CD14-positive monocyte (primary cell): ENCODE results near the gene NUDT13. TPM values are rescaled to one million over a fixed set of nuclear protein-coding genes. Genes with fewer than 3 reads are reported as not detected.

Source experiments
- DNase-seq, 3 donors: peaks; one replicate each; pipeline ENCODE4 v3.0.0-alpha.2; 2011 to 2022
- H2AFZ ChIP-seq: 2 replicates; pipeline ENCODE4 v1.6.0; 2012; ENCODE audit warnings: mild to moderate bottlenecking, low read depth, low read length, inconsistent platforms; ENCODE audit not compliant: insufficient read depth, poor library complexity, severe bottlenecking
- H3K27ac ChIP-seq, 2 donors: 1 replicate in 1 of 2; 2 replicates in 1 of 2; pipeline ENCODE4 v1.5.1; 2012 to 2013; ENCODE audit warnings: low read length in 2 of 2, control low read depth in 1 of 2, inconsistent platforms in 1 of 2, low read depth in 1 of 2, mild to moderate bottlenecking in 1 of 2
- H3K27me3 ChIP-seq, 2 donors: one replicate each; pipeline versions ENCODE4 v1.6.0 to v1.6.1; 2011 to 2013; ENCODE audit warnings: low read length in 2 of 2; ENCODE audit not compliant: control insufficient read depth in 2 of 2, insufficient read depth in 2 of 2
- H3K36me3 ChIP-seq, 2 donors: replicated peaks in 1 of 2; 1 replicate in 1 of 2; 2 replicates in 1 of 2; pipeline versions ENCODE4 v1.5.1 to v1.6.1; 2012 to 2013; ENCODE audit warnings: low read length in 2 of 2, control low read depth in 1 of 2, inconsistent platforms in 1 of 2, mild to moderate bottlenecking in 1 of 2; ENCODE audit not compliant: insufficient read depth in 2 of 2, control insufficient read depth in 1 of 2
- H3K4me1 ChIP-seq, 2 donors: 1 replicate in 1 of 2; 2 replicates in 1 of 2; pipeline versions ENCODE4 v1.5.1 to v1.6.1; 2012 to 2013; ENCODE audit warnings: low read length in 2 of 2, control low read depth in 1 of 2, inconsistent platforms in 1 of 2, mild to moderate bottlenecking in 1 of 2, moderate library complexity in 1 of 2; ENCODE audit not compliant: insufficient read depth in 2 of 2, control insufficient read depth in 1 of 2
- H3K4me2 ChIP-seq: replicated peaks from 2 replicates; pipeline ENCODE3; 2012; ENCODE audit warnings: low read length, moderate library complexity, mild to moderate bottlenecking; ENCODE audit not compliant: poor library complexity, severe bottlenecking; ENCODE audit errors: extremely low read depth
- H3K4me3 ChIP-seq, 3 experiments: fragments of 200-600 bp in 1 of 3; sonication (generic) in 1 of 3; replicated peaks in 1 of 3; 1 replicate in 2 of 3; 2 replicates in 1 of 3; pipeline ENCODE4 v1.5.1; 2011 to 2013; ENCODE audit warnings: low read length in 3 of 3, mild to moderate bottlenecking in 3 of 3, control low read depth in 2 of 3, low read depth in 2 of 3, inconsistent platforms in 1 of 3, moderate library complexity in 1 of 3
- H3K79me2 ChIP-seq: 2 replicates; pipeline ENCODE4 v1.6.0; 2012; ENCODE audit warnings: mild to moderate bottlenecking, control low read depth, inconsistent platforms, low read length, moderate library complexity; ENCODE audit not compliant: insufficient read depth
- H3K9ac ChIP-seq: 2 replicates; pipeline ENCODE4 v1.6.0; 2017; ENCODE audit warnings: low read length, mild to moderate bottlenecking; ENCODE audit not compliant: insufficient read depth, poor library complexity, severe bottlenecking
- H3K9me3 ChIP-seq, 2 donors: replicated peaks in 1 of 2; 1 replicate in 1 of 2; 2 replicates in 1 of 2; pipeline versions ENCODE4 v1.5.1 to v1.6.1; 2012 to 2013; ENCODE audit warnings: low read length in 2 of 2, control low read depth in 1 of 2; ENCODE audit not compliant: control insufficient read depth in 1 of 2, insufficient read depth in 1 of 2
- H4K20me1 ChIP-seq: 2 replicates; pipeline ENCODE4 v1.6.0; 2012; ENCODE audit warnings: mild to moderate bottlenecking, low read length, control low read depth, moderate library complexity; ENCODE audit not compliant: insufficient read depth
- H3K27ac Mint-ChIP-seq, 7 donors: one replicate each; pipeline ENCODE4 v1.8.0; 2020; ENCODE audit warnings: mild to moderate bottlenecking in 7 of 7, mixed read lengths in 7 of 7, moderate library complexity in 6 of 7, inconsistent platforms in 2 of 7
- H3K27me3 Mint-ChIP-seq, 3 donors: one replicate each; pipeline ENCODE4 v1.8.0; 2021 to 2022; ENCODE audit warnings: low read depth in 3 of 3, mild to moderate bottlenecking in 3 of 3, mixed read lengths in 3 of 3, moderate library complexity in 3 of 3, inconsistent platforms in 1 of 3
- H3K36me3 Mint-ChIP-seq, 2 donors: one replicate each; pipeline ENCODE4 v1.8.0; 2020; ENCODE audit warnings: mixed read lengths in 2 of 2, inconsistent platforms in 1 of 2, mild to moderate bottlenecking in 1 of 2
- H3K4me1 Mint-ChIP-seq: one replicate; pipeline ENCODE4 v1.8.0; 2020; ENCODE audit warnings: mild to moderate bottlenecking, mixed read lengths
- H3K4me3 Mint-ChIP-seq, 2 donors: one replicate each; pipeline ENCODE4 v1.8.0; 2020; ENCODE audit warnings: mild to moderate bottlenecking in 2 of 2, mixed read lengths in 2 of 2, moderate library complexity in 1 of 2
- H3K9me3 Mint-ChIP-seq, 7 donors: one replicate each; pipeline ENCODE4 v1.8.0; 2020 to 2022; ENCODE audit warnings: mixed read lengths in 7 of 7, mild to moderate bottlenecking in 6 of 7, moderate library complexity in 6 of 7, inconsistent platforms in 2 of 7
- WGBS: methylation state at CpG from one replicate; pipeline ENCODE4 v1.1.5; 2013; ENCODE audit warnings: missing lambda C conversion rate; ENCODE audit not compliant: insufficient coverage; 5-methylcytosine and 5-hydroxymethylcytosine counted together
- intact Hi-C, 2 donors: fragments of 100-400 bp; cut with micrococcal nuclease; formaldehyde crosslinking; loops; one replicate each; pipeline versions ENCODE4 v1.15.0 to v1.15.1; 2023
- polyA plus RNA-seq, 3 donors: library from polyadenylated mRNA; depleted of rRNA in 1 of 3; unstranded in 2 of 3; stranded (reverse) in 1 of 3; fragments of 300-500 nt in 2 of 3; fragments of >200 nt in 1 of 3; fragmentation: Illumina TruSeq in 2 of 3; gene quantifications; 1 replicate in 2 of 3; 2 replicates in 1 of 3; pipeline ENCODE4 v1.2.3, GENCODE V29; 2012 to 2021
- TF ChIP-seq, protein P1 (sequence below): fragments of 200-600 bp; IDR thresholded peaks from one replicate; pipeline ENCODE4 v1.8.0; 2022; ENCODE audit warnings: antibody characterized with exemption, mild to moderate bottlenecking

The NUDT13 gene
- polyA plus RNA-seq, 3 donors = 0.69 to 4.5 (median 1.0) TPM

DNA sequence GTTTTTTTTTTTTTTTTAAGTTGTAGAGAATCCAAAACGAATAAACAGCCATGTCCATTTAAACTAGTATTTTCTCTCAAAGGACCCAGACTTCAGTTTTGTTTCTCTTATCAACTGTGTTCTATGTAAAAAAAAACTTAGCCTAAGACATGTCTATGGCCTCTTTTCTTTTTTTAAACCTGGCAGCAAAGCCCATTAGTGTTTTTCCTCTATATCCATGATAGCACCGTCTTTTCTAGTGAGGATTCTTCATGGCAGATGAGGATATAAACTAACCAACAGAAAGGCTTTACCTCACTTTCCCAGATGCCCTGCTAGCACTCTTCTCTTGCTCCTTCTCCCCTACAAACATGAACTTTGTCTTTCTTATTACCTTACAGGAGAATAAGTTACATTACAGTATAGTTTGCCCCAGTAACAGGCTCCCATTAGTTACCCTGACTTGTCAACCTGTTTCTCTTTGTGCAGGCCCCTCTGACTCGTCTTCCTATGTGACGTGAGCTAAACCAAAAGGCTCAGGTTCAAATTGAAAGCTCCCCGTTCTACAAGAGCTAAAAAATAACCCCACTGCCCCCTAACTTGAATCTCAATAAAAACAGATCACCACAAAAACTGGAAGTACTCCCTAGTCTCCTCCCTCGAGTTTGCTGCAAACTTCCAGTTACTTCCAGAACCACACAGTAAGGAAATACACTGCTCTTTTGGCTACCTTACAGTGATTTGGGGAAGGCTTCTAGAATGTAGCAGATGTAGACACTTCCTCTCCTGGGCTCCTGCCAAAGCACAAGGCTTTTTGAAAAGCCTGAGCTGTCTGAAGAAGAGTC is 33.7 kb upstream of the NUDT13 start:
- TF ChIP-seq, protein P1, sequence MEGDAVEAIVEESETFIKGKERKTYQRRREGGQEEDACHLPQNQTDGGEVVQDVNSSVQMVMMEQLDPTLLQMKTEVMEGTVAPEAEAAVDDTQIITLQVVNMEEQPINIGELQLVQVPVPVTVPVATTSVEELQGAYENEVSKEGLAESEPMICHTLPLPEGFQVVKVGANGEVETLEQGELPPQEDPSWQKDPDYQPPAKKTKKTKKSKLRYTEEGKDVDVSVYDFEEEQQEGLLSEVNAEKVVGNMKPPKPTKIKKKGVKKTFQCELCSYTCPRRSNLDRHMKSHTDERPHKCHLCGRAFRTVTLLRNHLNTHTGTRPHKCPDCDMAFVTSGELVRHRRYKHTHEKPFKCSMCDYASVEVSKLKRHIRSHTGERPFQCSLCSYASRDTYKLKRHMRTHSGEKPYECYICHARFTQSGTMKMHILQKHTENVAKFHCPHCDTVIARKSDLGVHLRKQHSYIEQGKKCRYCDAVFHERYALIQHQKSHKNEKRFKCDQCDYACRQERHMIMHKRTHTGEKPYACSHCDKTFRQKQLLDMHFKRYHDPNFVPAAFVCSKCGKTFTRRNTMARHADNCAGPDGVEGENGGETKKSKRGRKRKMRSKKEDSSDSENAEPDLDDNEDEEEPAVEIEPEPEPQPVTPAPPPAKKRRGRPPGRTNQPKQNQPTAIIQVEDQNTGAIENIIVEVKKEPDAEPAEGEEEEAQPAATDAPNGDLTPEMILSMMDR = no peak
- Histone ChIP-seq H2AFZ (no peak overlapping the region), H3K27ac (peak overlapping the region in 1 of 2 donors; percentile 55), H3K27me3 (no peaks in the 10 kb centered on the region), H3K36me3 (peaks cover 26 to 27% of the 10 kb centered on the region in 2 donors), H3K4me3 (no peak overlapping the region), H3K4me2 (no peak overlapping the region), H3K4me1 (peaks cover 3 to 10% of the 10 kb centered on the region in 2 donors), H4K20me1 (peaks cover 51% of the 10 kb centered on the region), H3K79me2 (peaks cover 34% of the 10 kb centered on the region), H3K9me3 (no peaks in the 10 kb centered on the region), H3K9ac (no peak overlapping the region)
- H3K4me1 Mint-ChIP-seq = peaks cover 13% of the 10 kb centered on the region
- no peaks in the 10 kb centered on the region for H3K9me3 Mint-ChIP-seq
- intact Hi-C loops = no loop called here
- peak in 1 of 3 donors; percentile 14 for DNase-seq
- H3K27me3 Mint-ChIP-seq = peaks cover 0 to 2% (median 0%) of the 10 kb centered on the region in 3 donors
- peaks cover 23 to 33% of the 10 kb centered on the region in 2 donors for H3K36me3 Mint-ChIP-seq
- WGBS = 18% methylated on average over 2 of the region's 6 CpGs
- H3K4me3 Mint-ChIP-seq = no peak overlapping the region
- peak overlapping the region in 6 of 7 donors; percentile 1 to 83 (median 40) for H3K27ac Mint-ChIP-seq

DNA sequence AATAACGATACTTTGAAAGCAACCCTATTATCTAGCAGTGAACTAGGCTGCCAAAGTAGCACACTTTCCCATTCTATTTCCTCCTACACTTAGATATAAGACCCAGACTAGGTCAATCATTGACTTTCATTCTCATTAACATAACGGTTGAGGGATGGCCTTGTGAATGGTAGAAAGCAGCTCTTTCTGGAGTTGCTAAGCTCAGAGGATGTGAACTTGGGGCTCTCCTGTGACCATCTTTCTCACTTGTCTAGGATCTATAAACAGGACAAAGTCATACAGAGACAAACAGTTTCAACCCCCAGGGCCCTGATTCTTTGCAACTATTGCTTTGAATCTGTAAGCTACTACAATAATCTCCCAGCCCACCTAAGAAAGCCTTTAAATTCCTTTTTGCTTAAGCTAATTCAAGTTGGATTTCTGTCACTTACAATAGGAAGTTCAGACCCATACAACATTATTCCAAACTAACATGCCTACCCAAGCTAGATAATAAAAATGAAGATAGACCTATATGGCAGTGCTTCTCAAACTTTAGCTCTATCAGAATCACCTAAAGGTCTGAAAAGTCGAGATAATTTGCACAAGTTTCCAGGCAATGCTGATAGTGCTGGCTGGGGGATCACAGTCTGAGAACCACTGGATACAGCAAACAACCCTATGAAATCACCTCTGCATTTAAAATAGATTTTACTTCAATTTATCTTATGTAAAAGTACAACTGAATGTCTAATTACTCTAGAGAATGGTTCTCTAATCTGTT is 30.3 kb upstream of the NUDT13 start:
- WGBS = no CpG with 5 or more reads among the region's 3 CpGs
- no peaks in the 10 kb centered on the region for H3K36me3 ChIP-seq
- H4K20me1 ChIP-seq = peaks cover 83% of the 10 kb centered on the region
- no peak overlapping the region for H3K9ac ChIP-seq
- no peak overlapping the region for H3K4me3 ChIP-seq
- no peak overlapping the region for H3K4me2 ChIP-seq
- H3K4me1 ChIP-seq = peaks cover 3 to 10% of the 10 kb centered on the region in 2 donors
- intact Hi-C loops = no loop called here
- H3K27me3 Mint-ChIP-seq = peaks cover 0 to 2% (median 0%) of the 10 kb centered on the region in 3 donors
- H3K4me3 Mint-ChIP-seq = no peak overlapping the region
- TF ChIP-seq, protein P1 = no peak
- H3K27me3 ChIP-seq = no peaks in the 10 kb centered on the region
- H3K27ac ChIP-seq = no peak overlapping the region
- H3K4me1 Mint-ChIP-seq = peaks cover 13% of the 10 kb centered on the region
- no peaks in the 10 kb centered on the region for H3K9me3 ChIP-seq
- H3K9me3 Mint-ChIP-seq = no peaks in the 10 kb centered on the region
- no peak for DNase-seq
- H3K79me2 ChIP-seq = peaks cover 54% of the 10 kb centered on the region
- no peak overlapping the region for H3K27ac Mint-ChIP-seq
- H3K36me3 Mint-ChIP-seq = peaks cover 1 to 5% of the 10 kb centered on the region in 2 donors
- no peak overlapping the region for H2AFZ ChIP-seq
